HG03280 (cell line): ENCODE results near the gene IQCM.

ENCODE experiments used
- ATAC-seq: cut with Tn5 transposase; IDR thresholded peaks from one replicate; pipeline ENCODE4 v1.9.1; 2021; ENCODE audit warnings: mild to moderate bottlenecking, moderate library complexity; ENCODE audit not compliant: unreplicated experiment

IQCM gene

DNA sequence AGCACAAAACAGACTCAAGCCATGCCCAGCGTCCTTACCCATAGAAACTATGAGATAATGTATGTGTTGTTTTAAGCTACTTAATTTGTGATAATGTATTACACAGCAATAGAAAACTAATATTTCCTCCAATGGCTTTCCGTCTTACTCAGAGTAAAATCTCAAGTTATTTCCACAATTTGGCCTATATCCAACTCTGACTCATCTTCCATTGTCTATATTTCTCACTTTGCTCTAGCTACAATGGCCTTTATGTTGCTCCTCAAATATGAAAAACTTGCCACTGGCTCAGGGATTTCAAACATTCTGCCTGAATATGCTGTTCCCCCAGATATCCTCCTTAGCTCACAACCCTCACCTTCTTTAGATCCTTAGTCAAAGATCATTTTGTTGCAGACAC is 31.6 kb downstream of the IQCM start:
- ATAC-seq: no peak

DNA sequence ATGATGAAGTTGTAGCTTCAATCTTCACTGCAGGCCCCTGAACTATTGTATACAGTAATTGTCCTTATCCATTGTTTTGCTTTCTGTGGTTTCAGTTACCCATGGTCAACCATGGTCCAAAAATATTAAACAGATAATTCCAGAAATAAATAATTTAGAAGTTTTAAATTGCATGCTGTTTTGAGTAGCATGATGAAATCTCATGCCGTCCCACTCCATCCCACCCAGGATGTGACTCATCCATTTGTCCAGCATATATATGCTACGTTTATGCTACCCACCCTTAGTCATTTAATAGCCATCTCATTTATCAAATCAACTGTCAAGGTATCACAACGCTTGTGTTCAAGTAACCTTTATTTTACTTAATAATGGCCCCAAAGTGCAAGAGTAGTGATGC is 34.5 kb downstream of the IQCM start:
- ATAC-seq: no peak

DNA sequence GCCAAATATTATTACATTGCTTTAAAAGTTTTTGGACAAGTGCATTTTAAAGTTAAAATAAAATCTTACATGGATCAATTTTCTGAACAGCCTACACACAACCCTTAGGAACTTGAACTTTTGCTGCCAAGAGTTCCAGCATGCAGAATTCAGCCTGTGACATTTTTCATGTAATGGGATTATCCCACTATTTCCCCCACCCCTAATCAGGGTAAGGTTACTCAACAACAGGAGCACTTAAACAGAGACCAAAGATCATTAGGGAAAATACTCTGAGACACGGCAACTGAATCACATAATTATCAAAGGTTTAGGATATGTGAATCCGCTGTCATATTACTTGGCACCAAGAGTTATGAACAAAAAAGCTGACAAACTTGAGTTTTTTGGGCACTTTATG is 47.2 kb downstream of the IQCM start:
- no peak for ATAC-seq

DNA sequence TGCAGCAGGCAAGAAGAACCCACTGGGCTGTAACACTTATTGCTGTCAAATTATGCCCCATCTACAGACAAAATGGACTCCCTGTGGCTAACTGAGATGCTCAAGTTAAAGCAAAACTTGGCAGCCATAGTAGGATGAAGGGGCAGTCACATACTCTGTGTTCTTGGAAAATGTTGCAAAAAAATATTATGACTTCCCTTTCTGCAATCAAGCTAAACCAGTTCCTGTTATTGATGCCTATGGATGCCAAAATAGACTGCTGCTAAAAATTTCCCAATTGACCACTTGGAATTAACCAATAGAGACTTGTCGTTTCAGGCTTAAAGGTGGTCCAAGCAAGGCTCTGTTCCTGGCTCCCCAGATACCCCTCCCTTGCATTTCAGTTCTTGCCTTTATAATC is 49.5 kb downstream of the IQCM start:
- no peak for ATAC-seq

DNA sequence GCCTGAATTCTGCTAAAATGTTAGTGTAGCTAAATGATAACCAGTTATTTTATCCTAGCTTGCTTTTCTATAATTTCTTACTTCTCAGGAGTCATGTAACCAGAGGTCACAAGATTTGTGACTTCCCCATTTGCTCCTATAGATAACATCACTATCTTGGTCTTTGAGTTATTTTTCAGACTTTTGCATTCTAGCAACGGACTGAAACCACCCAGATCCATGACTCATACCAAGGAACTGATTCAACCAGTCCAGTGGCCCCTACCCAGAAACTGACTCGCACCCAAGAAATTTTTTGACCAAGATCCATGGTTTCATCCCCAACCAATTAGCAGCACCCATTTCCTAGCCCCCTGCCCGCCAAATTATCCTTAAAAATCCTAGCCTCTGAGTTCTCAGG is 50.0 kb downstream of the IQCM start:
- no peak for ATAC-seq

DNA sequence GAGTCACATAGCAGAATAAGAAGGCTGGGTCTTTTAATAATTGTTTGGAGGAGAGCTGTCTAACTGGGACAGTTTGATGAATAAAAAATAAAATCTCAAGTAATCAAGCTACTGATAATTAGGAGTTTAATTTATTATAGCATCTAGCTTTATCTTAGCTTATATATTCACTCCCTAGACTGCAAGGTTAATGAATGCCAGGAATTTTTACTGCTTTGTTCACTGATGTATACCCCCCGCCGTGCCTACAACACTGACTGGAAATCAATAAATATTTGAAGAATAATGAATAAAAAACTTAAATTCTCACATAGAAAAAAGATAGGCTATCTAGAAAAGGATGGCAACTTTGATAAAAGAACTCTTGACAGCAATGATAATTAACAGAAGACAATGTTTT is 59.7 kb downstream of the IQCM start:
- no peak for ATAC-seq

DNA sequence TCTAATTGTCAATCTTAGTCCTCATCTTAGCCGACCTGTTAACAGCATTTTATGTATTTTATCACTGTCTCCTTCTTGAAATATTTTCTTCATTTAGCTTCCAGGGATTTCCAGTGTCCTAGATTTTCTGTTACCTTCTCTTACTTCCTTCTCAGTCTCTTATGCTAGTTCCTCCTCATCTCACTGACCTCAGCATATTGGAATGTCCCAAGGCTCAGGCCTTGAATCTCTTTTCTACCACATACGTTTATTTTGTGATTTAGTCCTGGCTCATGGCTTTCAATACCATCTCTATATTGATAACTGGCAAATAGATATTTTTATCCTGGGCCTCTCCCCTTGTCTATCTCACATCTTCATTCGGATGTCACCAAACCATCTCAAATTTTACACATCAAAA is 61.1 kb downstream of the IQCM start:
- no peak for ATAC-seq

DNA sequence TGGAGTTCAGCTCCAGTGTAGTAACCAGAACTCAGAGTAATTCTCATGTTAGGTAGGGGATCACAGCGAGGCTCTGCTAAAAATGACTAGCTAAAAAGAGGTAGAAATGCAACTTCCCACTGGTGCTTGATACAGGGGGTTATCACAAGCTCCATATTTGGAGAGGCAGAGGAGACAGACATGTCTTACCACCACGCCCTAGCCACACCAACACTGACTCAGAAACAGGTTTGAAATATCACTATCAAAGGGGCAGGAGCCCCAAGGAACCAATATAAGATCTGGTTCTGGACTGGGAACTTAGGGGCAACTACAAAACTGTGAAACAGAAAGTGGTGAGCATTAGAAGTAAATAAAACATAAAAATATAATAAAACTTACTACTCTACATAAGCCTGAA is 62.9 kb downstream of the IQCM start:
- ATAC-seq: no peak

DNA sequence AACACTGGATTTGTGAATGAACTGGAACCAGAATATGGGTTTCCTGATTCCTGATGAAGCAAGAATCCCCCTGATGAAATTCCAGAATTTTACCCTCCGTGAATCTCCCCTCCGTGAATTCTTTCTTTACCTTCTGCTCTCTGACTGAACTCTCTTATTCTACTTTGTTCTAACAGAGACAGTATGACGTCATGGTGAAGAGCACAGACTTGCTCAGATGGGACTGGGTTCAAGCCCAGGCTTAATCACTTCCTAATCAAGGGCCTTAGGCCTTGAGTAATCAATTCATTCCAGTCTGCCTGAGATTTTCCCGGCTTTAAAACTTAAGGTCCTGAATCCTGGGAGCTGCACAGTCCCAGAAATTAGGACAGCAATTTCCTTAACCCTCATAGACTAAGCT is 64.5 kb downstream of the IQCM start:
- ATAC-seq: no peak

DNA sequence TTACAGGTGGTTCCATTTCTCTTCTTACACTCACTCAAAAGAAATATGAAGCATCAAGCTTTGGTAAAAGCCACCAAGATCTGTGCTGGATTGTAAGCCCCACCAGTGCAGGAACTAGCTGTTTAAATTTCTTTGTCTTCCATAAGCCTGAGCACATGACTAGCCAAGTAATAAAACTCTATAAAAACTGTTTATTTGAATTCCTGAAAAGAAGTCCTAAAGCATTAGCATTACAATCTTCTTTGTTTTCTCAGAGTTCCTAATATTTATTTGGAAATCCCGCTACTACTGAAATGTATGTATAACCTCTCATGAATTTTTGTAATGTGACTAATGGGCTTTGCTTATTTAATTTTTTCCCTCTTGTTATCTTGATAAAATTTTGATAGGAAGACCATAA is 65.9 kb downstream of the IQCM start:
- ATAC-seq: no peak

DNA sequence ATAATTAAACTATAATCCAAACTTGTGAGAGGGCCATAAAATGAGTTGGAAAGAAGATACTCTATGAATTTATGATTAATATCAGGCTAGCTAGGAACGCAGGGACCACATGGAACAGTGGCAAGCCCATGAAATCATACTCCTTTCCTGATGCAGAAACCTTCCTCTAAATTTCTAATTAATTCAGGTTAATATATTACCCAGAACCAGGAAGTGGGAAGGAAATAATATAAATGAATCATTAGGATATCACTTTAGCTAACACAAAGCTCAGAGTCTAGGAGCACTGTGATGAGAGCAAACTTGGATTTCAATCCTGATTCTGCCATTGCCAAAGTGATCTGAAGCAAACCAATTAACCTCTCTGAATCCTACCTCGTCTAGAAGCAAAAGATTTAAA is 68.0 kb downstream of the IQCM start:
- ATAC-seq: no peak

DNA sequence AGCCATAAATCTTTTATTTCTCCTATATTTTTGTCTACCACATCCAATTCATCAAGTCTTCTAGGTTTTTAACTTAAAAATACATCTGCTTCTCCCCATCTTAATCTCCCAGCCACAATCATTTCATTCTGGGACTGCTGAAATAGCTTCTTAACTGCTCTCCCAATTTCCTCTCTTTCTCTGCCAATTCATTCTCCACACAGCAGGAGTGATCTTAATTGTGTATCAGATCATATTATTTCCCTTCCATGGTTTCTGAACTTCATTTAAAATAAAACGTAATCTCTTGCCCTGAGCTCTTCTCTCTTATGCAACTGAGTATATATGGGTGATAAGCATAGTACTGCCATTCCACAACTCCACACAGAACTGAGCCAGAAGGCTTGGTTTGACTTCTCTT is 69.4 kb downstream of the IQCM start:
- no peak for ATAC-seq

DNA sequence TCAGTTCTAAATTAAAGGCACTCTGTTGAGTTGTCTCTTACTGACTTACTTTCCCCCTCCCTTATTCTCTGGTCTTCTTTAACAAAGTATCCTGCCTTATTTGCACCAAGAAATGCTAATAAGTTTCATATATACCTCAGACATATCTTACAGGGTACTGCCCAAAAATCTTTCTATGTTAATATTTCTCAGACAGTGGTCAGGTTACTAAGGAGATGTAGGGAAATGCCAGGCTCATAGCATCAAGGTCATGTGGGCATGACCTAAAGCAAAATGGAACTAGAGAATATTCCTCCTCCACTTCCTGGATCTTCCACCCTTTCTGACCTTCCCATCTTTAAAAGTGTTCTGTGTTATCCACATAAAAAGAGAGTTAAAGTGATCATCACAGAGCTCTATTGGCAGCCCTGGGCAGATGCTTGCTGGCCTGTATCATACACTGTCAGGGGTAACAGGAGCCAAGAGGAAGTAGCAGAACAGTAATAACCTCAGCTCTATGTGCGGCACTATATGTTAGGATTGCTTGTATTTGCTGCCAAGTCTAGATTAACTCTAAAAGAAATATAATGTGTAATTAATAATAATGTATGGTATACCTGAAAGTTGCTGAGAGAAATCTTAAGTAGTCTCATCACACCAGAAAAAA is 74.3 kb downstream of the IQCM start:
- ATAC-seq: no peak

DNA sequence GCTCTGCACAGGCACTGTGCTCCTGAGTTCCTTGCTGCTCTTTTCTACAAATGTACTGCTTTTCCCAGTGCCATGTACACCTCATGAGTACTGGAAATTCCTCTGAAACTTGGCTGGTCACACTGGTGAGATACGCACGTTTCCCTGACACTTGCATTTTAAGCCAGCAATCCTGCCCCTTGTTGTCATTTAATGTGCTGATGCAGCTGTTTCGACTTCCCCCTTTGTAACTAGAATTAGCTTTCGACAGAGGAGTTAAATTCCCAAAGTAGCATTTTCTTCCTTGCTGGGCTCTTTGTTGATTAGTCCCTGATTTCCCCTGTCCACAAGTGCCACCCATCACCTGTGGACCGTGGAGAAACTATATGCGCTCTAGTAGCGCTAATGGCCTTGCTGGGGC is 77.5 kb downstream of the IQCM start:
- no peak for ATAC-seq

DNA sequence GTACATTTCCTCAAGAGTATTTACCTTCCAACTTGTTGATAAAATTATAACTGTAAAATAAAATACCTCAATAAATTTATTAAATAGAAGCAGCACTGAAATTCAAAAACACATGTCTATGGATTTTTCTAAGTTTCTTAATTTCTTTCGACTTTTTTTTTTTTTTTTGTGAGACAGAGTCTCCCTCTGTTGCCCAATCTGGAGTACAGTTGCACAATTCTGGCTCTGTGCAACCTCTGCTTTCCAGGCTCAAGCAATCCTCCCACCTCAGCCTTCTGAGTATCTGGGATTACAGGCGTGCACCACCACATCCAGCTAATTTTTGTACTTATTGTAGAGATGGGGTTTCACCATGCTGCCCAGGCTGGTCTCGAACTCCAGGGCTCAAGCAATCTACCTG is 79.8 kb downstream of the IQCM start:
- no peak for ATAC-seq

DNA sequence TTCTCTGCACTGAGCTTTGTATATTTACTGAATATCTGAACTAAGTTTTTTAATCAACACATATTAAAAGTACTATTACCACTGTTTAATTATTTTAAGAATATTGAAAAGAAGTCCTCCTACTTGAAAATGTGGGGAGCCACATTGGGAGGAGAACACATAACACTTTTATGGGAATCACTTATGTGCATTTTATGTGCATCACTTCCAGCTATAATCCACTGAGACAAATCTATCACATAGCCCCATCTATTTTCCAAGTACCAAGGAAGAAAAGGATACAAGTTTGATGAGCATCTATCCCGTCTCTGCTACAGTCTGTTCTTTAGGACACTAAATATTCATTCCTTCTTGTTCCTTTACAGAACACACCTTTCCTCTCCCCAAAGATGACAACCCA is 87.2 kb downstream of the IQCM start:
- ATAC-seq: no peak

DNA sequence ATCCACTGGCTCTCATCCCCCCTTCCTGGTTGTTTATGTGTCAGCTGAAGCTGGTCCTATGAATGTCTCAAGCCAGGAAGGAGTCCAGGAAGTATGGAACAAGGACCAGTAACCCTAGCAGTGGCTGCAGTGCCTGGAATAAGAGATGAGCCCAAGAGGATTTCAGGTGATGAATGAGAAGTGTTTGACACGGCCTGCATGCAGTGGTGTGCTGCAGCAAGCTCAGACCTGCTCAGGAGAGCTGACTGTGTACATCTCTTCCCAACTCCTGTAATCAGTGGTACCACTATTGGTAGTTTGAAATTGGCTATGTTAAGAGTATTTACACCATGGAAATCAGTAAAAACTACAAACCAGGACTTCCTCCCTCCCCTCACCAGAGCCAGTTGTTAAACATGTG is 88.0 kb downstream of the IQCM start:
- ATAC-seq: no peak

DNA sequence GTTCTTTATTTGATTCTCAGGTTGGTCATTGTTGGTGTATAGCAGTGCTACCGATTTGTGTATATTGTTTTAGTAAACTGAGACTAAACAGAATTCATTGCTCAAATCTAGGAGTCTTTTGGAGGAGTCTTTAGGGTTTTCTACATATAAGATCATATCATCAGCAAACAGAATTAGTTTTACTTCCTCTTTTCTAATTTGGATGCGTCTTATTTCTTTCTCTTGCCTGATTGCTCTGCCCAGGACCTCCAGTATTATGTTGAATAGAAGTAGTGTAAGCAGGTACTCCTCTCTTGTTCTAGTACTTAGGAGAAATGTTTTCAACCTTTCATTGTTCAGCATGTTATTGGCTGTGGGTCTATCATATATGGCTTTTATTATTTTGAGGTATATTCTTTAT is 92.6 kb downstream of the IQCM start:
- ATAC-seq: no peak

DNA sequence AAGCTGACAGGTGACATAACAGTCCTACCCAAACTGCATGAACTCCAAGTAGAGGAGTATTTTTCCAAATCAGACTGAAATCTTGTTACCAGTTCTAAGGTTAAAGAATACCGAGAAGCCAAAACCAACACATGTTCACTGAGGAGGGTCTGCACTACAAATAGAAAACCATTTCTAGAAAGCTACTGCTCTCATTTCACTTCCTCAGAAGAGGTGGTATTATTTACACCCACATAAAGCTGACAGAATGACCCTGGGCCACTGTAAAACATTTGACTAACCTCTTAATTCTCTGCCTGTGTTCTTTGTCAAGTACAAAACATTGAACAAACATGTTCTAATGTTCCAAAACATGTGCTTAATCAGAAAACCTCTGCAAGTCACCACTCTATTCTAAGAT is 95.8 kb downstream of the IQCM start:
- ATAC-seq: no peak

DNA sequence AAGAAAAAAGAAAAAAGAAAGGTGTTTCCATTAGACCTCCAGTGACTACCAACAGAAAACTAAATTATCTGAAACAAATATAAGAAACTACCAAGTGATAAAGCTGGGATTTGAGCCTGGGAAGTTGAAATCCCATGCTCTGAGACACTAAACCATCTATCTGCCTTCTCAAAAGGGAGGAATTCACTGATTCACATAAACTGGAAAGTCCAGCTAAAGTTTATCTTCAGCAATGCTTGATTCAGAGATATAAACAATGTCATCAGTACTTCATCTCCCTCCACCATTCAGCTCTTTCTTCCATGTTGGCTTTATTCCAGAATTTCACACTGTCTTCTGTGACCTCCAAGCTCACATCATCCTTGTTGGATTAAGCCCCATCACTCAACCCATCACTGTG is 96.3 kb downstream of the IQCM start:
- no peak for ATAC-seq

DNA sequence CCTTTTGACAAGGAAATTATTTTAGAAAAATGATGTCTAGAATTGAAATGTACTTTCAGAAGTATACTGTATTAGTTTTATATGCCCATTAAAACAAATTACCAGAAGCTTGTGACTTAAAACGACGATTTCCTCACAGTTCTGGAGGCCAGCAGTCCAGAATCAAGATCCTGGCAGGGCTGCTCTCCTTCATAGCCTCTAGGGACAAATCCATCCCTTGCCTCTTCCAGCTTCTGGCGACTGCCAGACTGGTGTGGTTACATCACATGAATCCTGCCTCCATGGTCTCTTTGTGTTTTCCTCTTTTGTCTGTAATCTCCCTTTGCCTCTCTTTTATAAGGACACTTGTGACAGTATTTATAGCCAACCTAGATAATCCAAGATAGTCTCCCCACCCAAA is 97.1 kb downstream of the IQCM start:
- ATAC-seq: no peak

DNA sequence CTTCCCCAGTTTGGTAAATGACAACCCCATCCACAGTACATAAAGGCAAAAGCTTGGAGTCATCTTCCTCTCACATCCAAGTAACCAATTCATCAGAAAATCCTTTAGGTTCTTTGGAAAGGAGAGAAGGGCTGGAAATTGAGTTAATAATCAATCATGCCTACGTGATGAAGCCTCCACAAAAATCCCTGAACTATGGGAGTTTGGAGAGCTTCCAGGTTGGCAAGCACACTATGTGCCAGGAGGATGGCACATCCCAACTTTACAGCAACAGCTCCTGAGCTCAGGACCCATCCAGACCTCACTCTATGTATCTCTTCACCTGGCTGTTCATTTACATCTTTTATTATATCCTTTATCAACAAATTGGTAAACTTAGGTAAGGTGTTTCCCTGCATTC is 98.9 kb downstream of the IQCM start:
- ATAC-seq: no peak

DNA sequence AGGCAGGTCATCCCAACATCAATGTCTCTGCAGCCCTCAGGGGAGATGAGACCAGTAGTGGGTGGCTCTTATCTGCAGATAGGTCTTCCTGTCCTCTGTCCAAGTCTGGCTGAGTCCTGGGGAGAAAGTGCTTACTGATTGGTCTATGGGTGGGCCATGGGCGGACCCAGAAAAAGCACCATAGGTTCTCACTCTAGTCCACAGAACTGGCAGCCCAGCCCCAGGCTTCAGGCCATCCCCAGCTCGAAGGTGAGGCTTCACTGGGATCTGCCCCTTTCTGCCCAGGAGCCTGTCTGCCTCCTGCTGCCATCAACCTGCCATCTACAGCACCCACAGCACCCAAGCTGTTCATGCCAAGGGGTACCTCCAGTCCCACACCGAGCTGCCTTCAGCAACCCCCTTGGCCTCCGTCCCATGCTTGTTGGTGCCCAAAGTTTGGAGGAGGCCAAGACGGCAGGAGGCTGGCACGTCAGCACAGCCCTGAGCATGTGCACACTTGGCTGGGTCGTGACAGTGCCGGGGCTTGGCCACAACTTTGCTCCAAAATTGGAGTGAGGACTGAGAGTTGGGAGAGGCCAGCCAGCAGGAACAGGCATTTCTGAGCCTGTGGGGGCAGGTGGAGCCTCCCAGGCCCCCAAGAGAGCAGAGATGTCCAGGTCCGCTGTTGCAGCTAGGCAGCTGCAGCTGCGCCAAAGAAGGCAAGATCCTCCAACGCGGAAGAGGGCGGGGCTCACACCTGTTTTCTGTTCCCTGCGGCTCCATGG is 99.6 kb downstream of the IQCM start:
- ATAC-seq: no peak
